Measurements from ENCODE around the gene HDLBP. TPM values are rescaled to one million over a fixed set of nuclear protein-coding genes. Genes with fewer than 3 reads are reported as not detected.

Gene HDLBP
- total and polyA plus RNA-seq, 2 experiments from 2014 or later: 389 to 437 TPM

GRCh38 chr2:241213041-241213440 lies 102.4 kb downstream of the HDLBP start:
- TF ChIP-seq CTCF (IDR thresholded peaks at IDR 0.05; ENCODE audit: poor library complexity) (no peak), EZH2phosphoT487 (IDR thresholded peaks at IDR 0.05; ENCODE audit: low read depth, severe bottlenecking, unreplicated experiment) (no peak), EZH2 (IDR thresholded peaks at IDR 0.05; ENCODE audit: borderline replicate concordance) (no peak)
- Histone ChIP-seq H3K9me2 (replicated peaks; ENCODE audit: insufficient read depth) (no peaks in the 10 kb centered on the region), H3K9me3 (ENCODE audit: low read depth) (no peaks in the 10 kb centered on the region), H4K20me1 (ENCODE audit: insufficient read depth, poor library complexity, severe bottlenecking) (no peaks in the 10 kb centered on the region), H3K79me2 (no peaks in the 10 kb centered on the region), H3K27ac (no peak overlapping the region), H3K4me3 (no peak overlapping the region), H3K4me2 (no peak overlapping the region), H3K36me3 (replicated peaks; ENCODE audit: insufficient read depth, low read depth) (no peaks in the 10 kb centered on the region), H3K4me1 (ENCODE audit: insufficient read depth) (no peaks in the 10 kb centered on the region), H2AFZ (no peak overlapping the region), H3K27me3 (peaks cover 6% of the 10 kb centered on the region)
- DNase-seq (ENCODE audit: low spot score): no peak
- 94% methylated on average over 13 of the region's 13 CpGs for WGBS (ENCODE audit: low lambda C conversion rate, missing lambda C conversion rate)

DNA sequence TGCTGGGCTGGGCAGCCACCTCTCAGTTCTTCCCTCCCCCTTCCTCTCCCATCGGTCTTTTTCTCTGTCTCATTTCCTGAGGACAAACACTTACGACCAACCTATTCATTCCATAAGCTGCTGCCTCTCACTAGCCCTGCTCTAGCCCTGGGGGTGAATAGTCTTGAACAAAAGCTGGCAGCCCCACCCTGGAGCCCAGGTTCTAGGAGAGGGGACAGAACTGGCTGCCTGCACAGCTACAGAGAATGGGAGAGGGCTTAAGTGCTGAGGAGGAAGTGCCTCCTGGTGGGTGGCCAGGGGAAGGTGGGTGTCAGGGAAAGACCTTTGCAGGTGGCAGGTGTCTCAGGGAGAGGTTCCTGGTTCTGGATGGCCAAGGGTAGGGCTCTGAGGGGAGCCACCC lies 104.2 kb downstream of the HDLBP start:
- H4K20me1 ChIP-seq (ENCODE audit: insufficient read depth, poor library complexity, severe bottlenecking): no peaks in the 10 kb centered on the region
- no peaks in the 10 kb centered on the region for H3K9me2 ChIP-seq (replicated peaks; ENCODE audit: insufficient read depth)
- 32% methylated on average over 2 of the region's 2 CpGs for WGBS (ENCODE audit: low lambda C conversion rate, missing lambda C conversion rate)
- no peak overlapping the region for H3K4me3 ChIP-seq
- no peaks in the 10 kb centered on the region for H3K4me1 ChIP-seq (ENCODE audit: insufficient read depth)
- DNase-seq (ENCODE audit: low spot score): no peak
- no peak overlapping the region for H3K4me2 ChIP-seq
- peaks cover 6% of the 10 kb centered on the region for H3K27me3 ChIP-seq
- no peak overlapping the region for H2AFZ ChIP-seq
- TF ChIP-seq CTCF (IDR thresholded peaks at IDR 0.05; ENCODE audit: poor library complexity) (no peak), EZH2 (IDR thresholded peaks at IDR 0.05; ENCODE audit: borderline replicate concordance) (no peak), EZH2phosphoT487 (IDR thresholded peaks at IDR 0.05; ENCODE audit: low read depth, severe bottlenecking, unreplicated experiment) (no peak)
- H3K36me3 ChIP-seq (replicated peaks; ENCODE audit: insufficient read depth, low read depth): no peaks in the 10 kb centered on the region
- no peaks in the 10 kb centered on the region for H3K9me3 ChIP-seq (ENCODE audit: low read depth)
- H3K27ac ChIP-seq: no peak overlapping the region
- no peaks in the 10 kb centered on the region for H3K79me2 ChIP-seq

DNA sequence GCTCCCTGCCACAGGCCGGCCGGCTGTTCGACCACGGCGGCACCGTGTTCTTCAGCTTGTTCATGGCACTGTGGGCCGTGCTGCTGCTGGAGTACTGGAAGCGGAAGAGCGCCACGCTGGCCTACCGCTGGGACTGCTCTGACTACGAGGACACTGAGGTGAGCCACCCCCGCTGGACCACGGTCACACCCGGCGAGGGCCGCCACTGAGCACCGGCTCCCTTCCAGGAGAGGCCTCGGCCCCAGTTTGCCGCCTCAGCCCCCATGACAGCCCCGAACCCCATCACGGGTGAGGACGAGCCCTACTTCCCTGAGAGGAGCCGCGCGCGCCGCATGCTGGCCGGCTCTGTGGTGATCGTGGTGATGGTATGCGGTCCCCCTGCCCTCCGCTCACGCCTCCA lies 106.2 kb downstream of the HDLBP start:
- H3K9me3 ChIP-seq (ENCODE audit: low read depth): no peaks in the 10 kb centered on the region
- no peak for TF ChIP-seq CTCF (IDR thresholded peaks at IDR 0.05; ENCODE audit: poor library complexity)
- TF ChIP-seq EZH2 (IDR thresholded peaks at IDR 0.05; ENCODE audit: borderline replicate concordance): no peak
- TF ChIP-seq EZH2phosphoT487 (IDR thresholded peaks at IDR 0.05; ENCODE audit: low read depth, severe bottlenecking, unreplicated experiment): no peak
- no peak overlapping the region for H3K27ac ChIP-seq
- H3K79me2 ChIP-seq: no peaks in the 10 kb centered on the region
- H2AFZ ChIP-seq: no peak overlapping the region
- no peak overlapping the region for H3K4me2 ChIP-seq
- no peaks in the 10 kb centered on the region for H3K9me2 ChIP-seq (replicated peaks; ENCODE audit: insufficient read depth)
- H3K36me3 ChIP-seq (replicated peaks; ENCODE audit: insufficient read depth, low read depth): no peaks in the 10 kb centered on the region
- H3K27me3 ChIP-seq: no peaks in the 10 kb centered on the region
- 93% methylated on average over 29 of the region's 33 CpGs for WGBS (ENCODE audit: low lambda C conversion rate, missing lambda C conversion rate)
- no peaks in the 10 kb centered on the region for H4K20me1 ChIP-seq (ENCODE audit: insufficient read depth, poor library complexity, severe bottlenecking)
- H3K4me3 ChIP-seq: no peak overlapping the region
- H3K4me1 ChIP-seq (ENCODE audit: insufficient read depth): no peaks in the 10 kb centered on the region
- no peak for DNase-seq (ENCODE audit: low spot score)

GRCh38 chr2:241208058-241208457 lies 107.4 kb downstream of the HDLBP start:
- H3K27ac ChIP-seq: no peak overlapping the region
- TF ChIP-seq CTCF (IDR thresholded peaks at IDR 0.05; ENCODE audit: poor library complexity): no peak
- no peak for TF ChIP-seq EZH2phosphoT487 (IDR thresholded peaks at IDR 0.05; ENCODE audit: low read depth, severe bottlenecking, unreplicated experiment)
- TF ChIP-seq EZH2 (IDR thresholded peaks at IDR 0.05; ENCODE audit: borderline replicate concordance): no peak
- no peak overlapping the region for H3K4me2 ChIP-seq
- H3K36me3 ChIP-seq (replicated peaks; ENCODE audit: insufficient read depth, low read depth): no peaks in the 10 kb centered on the region
- H4K20me1 ChIP-seq (ENCODE audit: insufficient read depth, poor library complexity, severe bottlenecking): no peaks in the 10 kb centered on the region
- no peaks in the 10 kb centered on the region for H3K79me2 ChIP-seq
- no peak for DNase-seq (ENCODE audit: low spot score)
- H3K4me3 ChIP-seq: no peak overlapping the region
- WGBS (ENCODE audit: low lambda C conversion rate, missing lambda C conversion rate): 82% methylated on average over 6 of the region's 6 CpGs
- no peaks in the 10 kb centered on the region for H3K4me1 ChIP-seq (ENCODE audit: insufficient read depth)
- H3K9me2 ChIP-seq (replicated peaks; ENCODE audit: insufficient read depth): no peaks in the 10 kb centered on the region
- no peak overlapping the region for H2AFZ ChIP-seq
- no peaks in the 10 kb centered on the region for H3K27me3 ChIP-seq
- no peaks in the 10 kb centered on the region for H3K9me3 ChIP-seq (ENCODE audit: low read depth)
